Erythroblast (primary cell): Measurements from ENCODE around the gene LRIG1.

Experiments used
- GATA1 ChIP-seq: IDR thresholded peaks from 2 replicates; pipeline ENCODE4 v1.6.1; 2011; ENCODE audit warnings: low read depth, mild to moderate bottlenecking, control low read depth, low read length, moderate library complexity
- POLR2A ChIP-seq: IDR thresholded peaks from 2 replicates; pipeline ENCODE4 v1.6.1; 2011; ENCODE audit warnings: mild to moderate bottlenecking, low read length

DNA sequence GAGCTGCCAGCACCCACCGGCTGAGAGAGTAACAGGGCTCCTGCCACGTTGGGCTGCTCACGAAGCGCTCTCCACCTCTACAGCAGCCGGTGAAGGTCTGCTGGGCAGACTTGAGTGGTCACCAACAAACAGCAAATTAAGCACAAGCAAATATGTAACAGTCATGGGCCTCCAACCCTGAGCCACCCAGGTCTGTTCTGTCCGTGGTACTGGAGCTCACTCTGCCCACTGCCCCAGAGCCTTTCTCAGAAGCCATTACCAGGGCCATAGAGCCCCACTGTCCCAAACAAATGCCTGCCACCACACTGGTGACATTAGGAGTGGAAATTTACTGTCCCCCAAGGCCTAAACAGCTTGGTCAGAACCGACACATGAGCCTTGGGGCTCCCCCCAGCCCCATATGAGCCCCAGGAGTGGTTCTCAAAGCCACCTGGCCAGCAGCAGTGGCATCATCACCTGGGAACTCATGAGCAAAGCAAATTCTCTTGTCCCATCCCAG is 56.6 kb downstream of the LRIG1 start:
- TF ChIP-seq POLR2A (no peak), GATA1 (no peak)
